HG03135 (cell line): ENCODE measurements around the gene ZBTB7C.

ENCODE experiments used
- ATAC-seq: cut with Tn5 transposase; IDR thresholded peaks from one replicate; pipeline ENCODE4 v1.9.1; 2021; ENCODE audit warnings: mild to moderate bottlenecking, moderate library complexity; ENCODE audit not compliant: unreplicated experiment

ZBTB7C gene

GRCh38 chr18:48153613-48154481 is 255.3 kb downstream of the ZBTB7C start:
- no peak for ATAC-seq

GRCh38 chr18:48152549-48152948 is 256.6 kb downstream of the ZBTB7C start:
- no peak for ATAC-seq

GRCh38 chr18:48151421-48152065 is 257.6 kb downstream of the ZBTB7C start:
- ATAC-seq, result no peak

- ATAC-seq, result no peak
Observed at GRCh38 chr18:48149020-48149685, 260.0 kb downstream of the ZBTB7C start.

GRCh38 chr18:48142994-48143393 is 266.2 kb downstream of the ZBTB7C start:
- no peak for ATAC-seq

GRCh38 chr18:48142353-48142752 is 266.8 kb downstream of the ZBTB7C start:
- ATAC-seq, result no peak

GRCh38 chr18:48140731-48141130 is 268.5 kb downstream of the ZBTB7C start:
- no peak for ATAC-seq

GRCh38 chr18:48139431-48140347 is 269.5 kb downstream of the ZBTB7C start:
- ATAC-seq, result no peak

GRCh38 chr18:48138660-48139430 is 270.3 kb downstream of the ZBTB7C start:
- no peak for ATAC-seq

GRCh38 chr18:48138210-48138609 is 271.0 kb downstream of the ZBTB7C start:
- no peak for ATAC-seq

- no peak for ATAC-seq
Observed at GRCh38 chr18:48137374-48138081, 271.7 kb downstream of the ZBTB7C start.

GRCh38 chr18:48136827-48137373 is 272.3 kb downstream of the ZBTB7C start:
- ATAC-seq, result no peak

- no peak for ATAC-seq
Observed at GRCh38 chr18:48136051-48136826, 272.9 kb downstream of the ZBTB7C start.

- no peak for ATAC-seq
Observed at GRCh38 chr18:48135436-48135966, 273.7 kb downstream of the ZBTB7C start.

GRCh38 chr18:48134609-48135008 is 274.6 kb downstream of the ZBTB7C start:
- no peak for ATAC-seq

GRCh38 chr18:48133671-48134251 is 275.4 kb downstream of the ZBTB7C start:
- ATAC-seq, result no peak

GRCh38 chr18:48132797-48133655 is 276.2 kb downstream of the ZBTB7C start:
- no peak for ATAC-seq
